Caco-2 (cell line): ENCODE results near the gene ZFHX3. TPM values are rescaled to one million over a fixed set of nuclear protein-coding genes. Genes with fewer than 3 reads are reported as not detected.
A peak's percentile ranks its signal among the peaks of the same experiment; 100 is the strongest.

ENCODE experiments used
- BruUV-seq: library from RNA; stranded (reverse); fragments of 400-500 nt; replicated peaks from 2 replicates; lab custom pipeline; 2021; lab: Mats Ljungman, UMichigan
- CTCF ChIA-PET: fragments of 300-600 bp; sonication (Branson Sonifier 250); formaldehyde crosslinking; loops from one replicate; lab custom pipeline; 2022; ENCODE audit warnings: antibody characterized with exemption; lab: Charles Lee
- POLR2A ChIA-PET: fragments of 300-600 bp; sonication (Branson Sonifier 250); formaldehyde crosslinking; loops from one replicate; lab custom pipeline; 2022; ENCODE audit warnings: antibody characterized with exemption; lab: Charles Lee
- DNase-seq, 2 experiments: peaks; one replicate each; pipeline versions ENCODE4 v3.0.0 to v3.0.0-alpha.2; 2020 to 2022
- H3K27me3 ChIP-seq: replicated peaks from 2 replicates; pipeline ENCODE4 v1.6.0; 2011; ENCODE audit warnings: low read length; ENCODE audit not compliant: control insufficient read depth, insufficient read depth
- H3K36me3 ChIP-seq: 2 replicates; pipeline ENCODE4 v1.5.1; 2011; ENCODE audit warnings: low read length; ENCODE audit not compliant: control insufficient read depth, insufficient read depth
- H3K4me1 ChIP-seq: fragments of 250-450 bp; sonication (Bioruptor Pico); 2 replicates; pipeline ENCODE4 v1.5.1; 2020; ENCODE audit warnings: mild to moderate bottlenecking
- H3K4me3 ChIP-seq: 2 replicates; pipeline ENCODE4 v1.5.1; 2011; ENCODE audit warnings: low read depth, mild to moderate bottlenecking, control low read depth, low read length
- H3K9me3 ChIP-seq: fragments of 250-450 bp; sonication (Bioruptor Pico); 2 replicates; pipeline ENCODE4 v1.5.1; 2020; ENCODE audit warnings: mild to moderate bottlenecking, moderate library complexity
- H3K27ac Mint-ChIP-seq: one replicate; pipeline ENCODE4 v1.8.0; 2022; ENCODE audit warnings: mixed read lengths; ENCODE audit not compliant: unreplicated experiment
- H3K27me3 Mint-ChIP-seq: one replicate; pipeline ENCODE4 v1.8.0; 2022; ENCODE audit warnings: mixed read lengths; ENCODE audit not compliant: insufficient read depth, unreplicated experiment
- H3K36me3 Mint-ChIP-seq: one replicate; pipeline ENCODE4 v1.8.0; 2022; ENCODE audit warnings: mild to moderate bottlenecking, mixed read lengths; ENCODE audit not compliant: insufficient read depth, unreplicated experiment
- H3K4me1 Mint-ChIP-seq: one replicate; pipeline ENCODE4 v1.8.0; 2022; ENCODE audit warnings: low read depth, mixed read lengths; ENCODE audit not compliant: unreplicated experiment
- H3K4me3 Mint-ChIP-seq: one replicate; pipeline ENCODE4 v1.8.0; 2022; ENCODE audit warnings: mild to moderate bottlenecking, moderate library complexity, mixed read lengths; ENCODE audit not compliant: unreplicated experiment
- H3K9me3 Mint-ChIP-seq: one replicate; pipeline ENCODE4 v1.8.0; 2022; ENCODE audit warnings: mixed read lengths; ENCODE audit not compliant: unreplicated experiment
- CTCF ChIP-seq, 2 experiments: fragments of 200-600 bp in 1 of 2; IDR thresholded peaks; 1 replicate in 1 of 2; 2 replicates in 1 of 2; pipeline versions ENCODE4 v1.5.1 to v1.8.0; 2011 to 2022; ENCODE audit warnings: antibody characterized with exemption in 1 of 2, control low read depth in 1 of 2, inconsistent platforms in 1 of 2, low read depth in 1 of 2, low read length in 1 of 2, mild to moderate bottlenecking in 1 of 2, moderate library complexity in 1 of 2; ENCODE audit not compliant: insufficient read depth in 1 of 2, severe bottlenecking in 1 of 2, unreplicated experiment in 1 of 2
- intact Hi-C: fragments of 100-400 bp; cut with micrococcal nuclease; formaldehyde crosslinking; loops from one replicate; pipeline ENCODE4 v1.10.0; 2022; ENCODE audit not compliant: unreplicated experiment
- total RNA-seq: library from RNA; stranded (reverse); gene quantifications from 2 replicates; pipeline ENCODE4 v1.2.3, GENCODE V29; 2022

The ZFHX3 gene
- total RNA-seq, 1 experiment from 2014 or later: 39.9 TPM

GRCh38 chr16:72860726-72861562 lies 187.0 kb downstream of the ZFHX3 start:
- Histone ChIP-seq H3K4me1 (no peaks in the 10 kb centered on the region), H3K36me3 (peaks cover 2% of the 10 kb centered on the region; the same call in 1 of the 2 replicates), H3K27me3 (no peaks in the 10 kb centered on the region), H3K9me3 (no peaks in the 10 kb centered on the region), H3K4me3 (no peak overlapping the region)
- no peak for TF ChIP-seq CTCF (IDR thresholded peaks at IDR 0.05; ENCODE audit: insufficient read depth in 1 of 2, low read depth in 1 of 2, low read length in 1 of 2, severe bottlenecking in 1 of 2, unreplicated experiment in 1 of 2)
- POLR2A ChIA-PET: no interaction called here
- Mint-ChIP-seq H3K4me1 (no peaks in the 10 kb centered on the region), H3K9me3 (no peaks in the 10 kb centered on the region), H3K27me3 (no peaks in the 10 kb centered on the region), H3K27ac (peak overlapping the region; percentile 22), H3K36me3 (peaks cover 32% of the 10 kb centered on the region), H3K4me3 (no peak overlapping the region)
- no TSS peak for BruUV-seq
- intact Hi-C loops: no loop called here
- peak in 1 of 2 experiments; percentile 14 for DNase-seq
- CTCF ChIA-PET: interaction anchor here (0.6 kb wide), 1 partner anchor 372 kb away, joined by 4 read pairs; no protein-coding TSS in a partner anchor

- ChIA-PET CTCF (interaction anchor here (0.7 to 1.4 kb wide), 2 partner anchors 16 to 27 kb away, joined by 3 to 5 read pairs; no protein-coding TSS in a partner anchor), POLR2A (no interaction called here)
- no TSS peak for BruUV-seq
- H3K36me3 Mint-ChIP-seq: peaks cover 43% of the 10 kb centered on the region
- Histone ChIP-seq H3K36me3 (no peaks in the 10 kb centered on the region; the same call in 1 of the 2 replicates), H3K27me3 (no peaks in the 10 kb centered on the region), H3K4me3 (no peak overlapping the region), H3K4me1 (no peaks in the 10 kb centered on the region), H3K9me3 (no peaks in the 10 kb centered on the region)
- H3K27me3 Mint-ChIP-seq: no peaks in the 10 kb centered on the region
- no peaks in the 10 kb centered on the region for H3K9me3 Mint-ChIP-seq
- no peak for DNase-seq
- H3K27ac Mint-ChIP-seq: peak overlapping the region; percentile 53
- intact Hi-C loops: no loop called here
- no peak overlapping the region for H3K4me3 Mint-ChIP-seq
- no peak for TF ChIP-seq CTCF (IDR thresholded peaks at IDR 0.05; ENCODE audit: insufficient read depth in 1 of 2, low read depth in 1 of 2, low read length in 1 of 2, severe bottlenecking in 1 of 2, unreplicated experiment in 1 of 2)
- no peaks in the 10 kb centered on the region for H3K4me1 Mint-ChIP-seq
Observed at GRCh38 chr16:72859581-72859980, 188.3 kb downstream of the ZFHX3 start.

GRCh38 chr16:72858665-72859493 lies 189.0 kb downstream of the ZFHX3 start:
- H3K36me3 ChIP-seq: no peaks in the 10 kb centered on the region; the same call in 1 of the 2 replicates
- no peaks in the 10 kb centered on the region for H3K27me3 ChIP-seq
- intact Hi-C loops: no loop called here
- Mint-ChIP-seq H3K27ac (peak overlapping the region; percentile 53), H3K36me3 (peaks cover 45% of the 10 kb centered on the region), H3K4me1 (no peaks in the 10 kb centered on the region), H3K9me3 (no peaks in the 10 kb centered on the region), H3K4me3 (no peak overlapping the region), H3K27me3 (no peaks in the 10 kb centered on the region)
- BruUV-seq: no TSS peak
- H3K9me3 ChIP-seq: no peaks in the 10 kb centered on the region
- no peak for TF ChIP-seq CTCF (IDR thresholded peaks at IDR 0.05; ENCODE audit: insufficient read depth in 1 of 2, low read depth in 1 of 2, low read length in 1 of 2, severe bottlenecking in 1 of 2, unreplicated experiment in 1 of 2)
- no peak overlapping the region for H3K4me3 ChIP-seq
- no peaks in the 10 kb centered on the region for H3K4me1 ChIP-seq
- DNase-seq: peak in 1 of 2 experiments; percentile 9
- ChIA-PET POLR2A (no interaction called here), CTCF (interaction anchor here (0.7 to 1.4 kb wide), 2 partner anchors 16 to 26 kb away, joined by 3 to 5 read pairs; no protein-coding TSS in a partner anchor)
